Endometrial microvascular endothelial cells (primary cell): ENCODE data around the gene EML2. TPM values are rescaled to one million over a fixed set of nuclear protein-coding genes. Genes with fewer than 3 reads are reported as not detected.

Experiments used
- in situ Hi-C: cut with HindIII; loops from 2 replicates; pipeline ENCODE4 v1.10.0; 2017; ENCODE audit warnings: low sequenced_read_pairs, low pct_unique_long_range_greater_than_20kb; ENCODE audit errors: inconsistent ontology term
- total RNA-seq: library from RNA; depleted of rRNA; stranded (reverse); fragments of >200 nt; gene quantifications from one replicate; pipeline ENCODE4 v1.2.3, GENCODE V29; 2015; ENCODE audit errors: inconsistent ontology term

The EML2 gene
- total RNA-seq, 1 donor from 2014 or later: 24.0 TPM

DNA sequence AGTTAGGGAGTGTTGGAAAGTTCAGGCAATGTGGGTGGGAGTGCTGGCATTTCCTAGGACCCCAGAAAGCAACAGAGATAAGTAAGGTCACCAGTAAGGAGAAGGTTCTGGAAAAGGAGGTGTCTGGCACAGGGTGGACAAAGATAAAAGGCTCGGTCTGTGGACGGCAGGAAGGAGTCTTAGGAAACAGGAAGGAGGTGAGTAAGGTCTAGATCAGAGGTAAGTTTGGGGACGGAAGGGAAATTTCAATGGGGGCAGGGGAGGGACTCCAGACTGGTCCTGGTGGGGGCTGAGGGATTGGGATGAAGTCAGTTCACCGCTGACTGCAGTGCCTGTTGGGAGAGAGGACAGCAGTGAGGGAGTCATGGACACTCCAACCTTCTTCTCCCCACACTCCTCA lies 46.8 kb downstream of the EML2 start:
- in situ Hi-C loops: no loop called here

DNA sequence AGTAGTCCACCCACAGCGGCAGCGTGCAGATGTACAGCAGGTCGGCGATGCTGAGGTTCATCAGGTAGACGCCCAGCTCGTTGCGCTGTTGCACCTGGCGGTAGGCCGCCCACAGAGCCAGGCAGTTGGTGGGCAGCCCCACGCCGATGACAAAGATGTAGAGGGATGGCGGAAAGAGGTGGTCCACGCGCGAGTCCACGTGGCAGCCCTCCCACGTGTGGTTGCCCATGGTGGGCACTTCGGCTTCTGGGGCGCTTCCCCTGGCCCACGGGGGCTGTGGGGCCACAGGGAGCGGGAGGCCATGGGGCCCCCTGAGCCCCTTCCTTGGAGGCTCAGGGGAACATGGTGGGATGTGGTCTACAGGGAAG lies 47.6 kb downstream of the EML2 start:
- in situ Hi-C loops: no loop called here

DNA sequence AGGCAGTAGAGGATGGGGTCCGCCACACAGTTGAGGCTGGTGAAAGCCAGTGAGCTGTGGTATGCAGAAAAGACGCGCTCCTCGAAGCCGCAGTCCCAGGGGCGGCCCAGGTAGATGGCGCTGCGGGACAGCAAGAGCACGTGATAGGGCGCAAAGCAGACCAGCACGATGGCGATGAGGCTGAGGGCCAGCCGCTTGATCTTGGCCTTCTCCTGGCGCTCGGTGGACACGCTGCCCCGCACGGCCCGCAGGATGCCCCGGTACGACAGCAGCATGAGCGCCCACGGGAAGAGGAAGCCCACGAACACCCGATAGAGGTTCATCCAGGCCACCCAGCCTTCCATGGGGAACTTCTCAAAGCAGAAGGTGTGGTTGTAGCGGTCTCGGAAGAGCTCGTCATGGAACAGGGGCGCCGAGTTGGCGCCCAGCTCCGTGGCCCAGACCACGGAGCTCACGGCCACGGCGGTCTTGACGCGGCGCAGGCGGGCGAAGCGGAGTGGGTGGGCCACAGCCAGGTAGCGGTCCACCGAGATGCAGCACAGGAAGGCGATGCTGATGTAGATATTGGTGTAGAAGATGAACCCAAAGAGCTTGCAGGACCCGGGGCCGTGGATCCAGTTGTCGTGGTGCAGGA lies 48.1 kb downstream of the EML2 start:
- in situ Hi-C loops: no loop called here

DNA sequence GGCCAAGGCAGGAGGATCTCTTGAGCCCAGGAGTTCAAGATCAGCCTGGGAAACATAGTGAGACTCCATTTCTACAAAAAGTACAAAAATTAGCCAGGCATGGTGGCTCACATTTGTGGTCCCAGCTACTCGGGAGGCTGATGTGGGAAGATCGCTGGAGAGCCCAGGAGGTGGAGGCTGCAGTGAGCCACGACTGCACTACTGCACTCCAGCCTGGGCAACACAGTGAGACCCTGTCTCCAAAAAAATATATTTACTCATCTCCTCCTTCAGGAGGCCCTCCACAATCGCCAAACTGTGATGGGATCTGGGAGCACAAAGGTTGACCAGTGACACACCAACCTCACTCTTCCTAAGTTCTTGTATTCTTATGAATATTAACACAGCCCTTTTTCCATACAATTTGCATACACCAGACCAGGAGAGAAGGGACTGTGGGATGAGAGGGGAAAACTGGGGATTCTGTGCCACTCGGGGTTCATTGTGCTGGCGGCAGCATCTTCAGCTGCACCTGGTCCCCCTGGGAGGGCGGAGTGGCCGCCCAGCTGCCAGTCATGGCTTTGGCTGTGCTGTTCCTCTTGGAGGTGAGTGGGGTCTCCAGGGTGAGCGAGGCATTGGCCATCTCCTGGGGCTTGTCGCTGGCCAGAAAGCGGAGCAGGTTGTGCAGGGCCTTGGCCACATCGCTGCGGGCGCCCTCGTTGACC lies 48.7 kb downstream of the EML2 start:
- in situ Hi-C loops: no loop called here

DNA sequence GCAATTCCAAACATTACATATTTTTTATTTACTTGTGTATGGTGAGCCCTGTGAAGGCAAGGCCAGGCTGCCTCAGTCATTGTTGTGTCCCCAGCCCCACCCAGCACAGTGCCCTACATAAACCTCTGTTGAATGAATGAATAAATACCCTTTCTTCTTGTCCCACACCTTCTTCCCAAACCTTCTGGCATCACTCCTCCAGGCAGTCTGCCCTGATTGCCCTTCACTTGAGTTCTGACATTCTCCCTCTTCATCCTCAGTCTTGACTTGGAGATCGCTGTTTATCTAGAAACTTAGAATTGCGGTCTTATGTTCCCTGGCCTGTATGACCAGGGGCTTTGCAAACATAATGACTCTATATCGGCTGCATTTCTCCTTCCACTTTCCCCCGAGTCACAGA lies 49.4 kb downstream of the EML2 start:
- in situ Hi-C loops: no loop called here

DNA sequence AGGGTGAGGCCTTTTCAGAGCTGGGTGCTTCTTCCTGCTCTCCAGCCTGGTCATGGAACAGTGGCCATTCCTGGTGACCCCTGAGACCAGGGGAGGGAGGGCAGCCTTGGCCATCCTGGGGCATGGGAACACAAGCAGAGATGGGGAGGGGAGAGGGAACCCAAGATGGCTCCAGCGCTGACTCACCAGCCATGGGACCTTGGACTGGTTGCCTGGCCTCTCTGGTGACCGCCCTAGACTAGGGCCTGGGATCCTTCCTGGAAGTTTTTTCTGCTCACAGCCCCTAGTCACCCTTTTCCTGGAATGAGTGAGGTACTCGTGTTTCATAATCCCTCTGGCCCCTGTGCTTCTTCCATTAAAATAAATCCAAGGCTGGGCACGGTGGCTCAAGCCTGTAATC lies 51.3 kb downstream of the EML2 start:
- in situ Hi-C loops: no loop called here

DNA sequence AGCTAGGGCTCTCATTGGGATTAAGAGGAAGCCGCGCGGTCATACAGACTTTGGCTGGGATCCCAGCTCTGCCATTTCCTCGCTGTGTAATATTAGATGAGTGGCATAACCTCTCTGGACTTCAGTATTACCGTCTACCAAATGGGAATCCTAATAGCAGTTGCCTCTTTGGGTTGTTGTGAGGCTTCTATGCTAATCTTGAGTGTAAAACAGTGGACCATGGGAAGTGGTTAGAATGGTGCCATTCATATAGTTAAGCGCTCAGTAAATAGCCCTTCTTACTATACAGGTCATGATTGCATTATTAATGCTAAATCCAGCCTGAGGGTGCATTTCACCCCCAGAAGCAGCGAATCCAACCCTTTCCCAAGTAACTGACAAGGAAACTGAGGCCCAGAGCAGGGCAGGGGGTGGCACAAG lies 54.0 kb downstream of the EML2 start:
- in situ Hi-C loops: no loop called here

DNA sequence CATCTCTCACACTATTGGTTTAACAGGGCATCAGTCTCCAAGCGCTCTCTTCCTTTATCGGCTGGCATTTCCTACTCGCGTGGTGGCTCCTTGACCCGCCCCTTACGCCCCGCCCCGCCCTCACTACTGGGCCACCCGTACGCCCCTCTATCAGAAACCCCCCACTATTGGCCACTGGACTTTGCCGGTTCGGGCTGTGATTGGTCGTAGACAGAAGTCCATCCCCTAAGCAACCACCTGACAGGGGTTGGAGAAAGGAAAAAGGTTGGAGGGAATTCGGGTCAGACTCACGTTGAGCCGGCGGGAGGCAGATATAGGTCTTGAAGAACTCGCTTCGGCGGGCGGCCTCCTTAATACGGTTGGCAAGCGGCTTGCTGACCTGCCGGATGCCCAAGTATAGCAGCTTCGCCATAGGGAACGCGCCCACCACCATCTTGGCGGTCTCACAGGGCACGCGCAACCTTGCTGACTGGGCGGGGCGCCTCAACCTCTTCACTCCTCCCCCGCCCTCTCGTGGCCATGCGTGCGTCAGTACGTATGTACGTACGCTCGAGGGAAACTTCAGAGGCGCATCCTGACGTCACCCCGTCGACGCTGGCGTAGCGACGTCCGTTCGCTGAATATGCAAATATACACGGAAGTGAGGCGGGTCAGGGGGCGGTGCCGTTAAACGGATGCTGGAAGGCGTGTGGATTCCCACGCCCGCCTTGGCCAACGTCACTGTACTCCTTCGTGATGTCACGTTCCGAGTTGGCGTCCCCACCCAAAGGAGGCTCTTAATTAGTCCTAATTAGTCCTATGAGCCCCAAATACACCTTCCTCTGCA lies 54.7 kb downstream of the EML2 start, which contains the start of gene OPA3:
Gene OPA3 (minus strand): TSS at position 471 of the 826 bp plus-strand sequence. CDS start 38 bp downstream, at position 433.
- in situ Hi-C loops: no loop called here

DNA sequence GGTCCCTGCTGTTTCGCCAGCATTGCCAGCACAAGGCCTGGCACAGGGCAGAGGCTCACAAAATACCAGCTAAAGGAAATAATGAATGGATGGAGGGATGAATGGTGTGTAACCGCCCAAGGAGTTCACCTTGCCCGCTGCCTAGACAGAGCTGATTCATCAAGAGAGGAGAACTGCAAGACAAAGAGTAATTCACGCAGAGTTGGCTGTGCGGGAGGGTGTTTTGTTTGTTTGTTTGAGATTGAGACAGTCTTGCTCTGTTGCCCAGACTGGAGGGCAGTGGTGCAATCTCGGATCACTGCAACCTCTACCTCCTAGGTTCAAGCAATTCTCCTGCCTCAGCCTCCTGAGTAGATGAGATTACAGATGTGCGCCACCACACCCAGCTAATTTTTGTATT lies 57.6 kb downstream of the EML2 start:
- in situ Hi-C loops: no loop called here

DNA sequence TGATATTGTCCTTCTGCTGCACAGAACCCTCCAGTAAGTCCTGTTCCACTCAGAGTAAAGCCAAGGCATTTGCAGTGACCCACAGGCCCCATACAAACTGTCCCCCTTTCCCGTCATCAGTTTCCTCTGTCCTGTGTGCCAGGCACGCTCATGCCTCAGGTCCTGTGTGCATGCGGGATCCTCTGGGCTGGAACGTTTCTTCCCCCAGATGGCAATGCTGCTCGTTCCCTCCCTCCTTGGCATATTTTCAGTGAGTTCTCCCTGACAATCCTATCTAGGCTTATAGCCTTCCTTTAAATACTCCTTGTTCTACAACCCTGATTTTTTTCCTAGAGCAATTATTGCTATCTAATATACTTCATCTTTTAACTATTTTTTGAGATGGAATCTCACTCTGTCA lies 60.3 kb downstream of the EML2 start:
- in situ Hi-C loops: no loop called here

DNA sequence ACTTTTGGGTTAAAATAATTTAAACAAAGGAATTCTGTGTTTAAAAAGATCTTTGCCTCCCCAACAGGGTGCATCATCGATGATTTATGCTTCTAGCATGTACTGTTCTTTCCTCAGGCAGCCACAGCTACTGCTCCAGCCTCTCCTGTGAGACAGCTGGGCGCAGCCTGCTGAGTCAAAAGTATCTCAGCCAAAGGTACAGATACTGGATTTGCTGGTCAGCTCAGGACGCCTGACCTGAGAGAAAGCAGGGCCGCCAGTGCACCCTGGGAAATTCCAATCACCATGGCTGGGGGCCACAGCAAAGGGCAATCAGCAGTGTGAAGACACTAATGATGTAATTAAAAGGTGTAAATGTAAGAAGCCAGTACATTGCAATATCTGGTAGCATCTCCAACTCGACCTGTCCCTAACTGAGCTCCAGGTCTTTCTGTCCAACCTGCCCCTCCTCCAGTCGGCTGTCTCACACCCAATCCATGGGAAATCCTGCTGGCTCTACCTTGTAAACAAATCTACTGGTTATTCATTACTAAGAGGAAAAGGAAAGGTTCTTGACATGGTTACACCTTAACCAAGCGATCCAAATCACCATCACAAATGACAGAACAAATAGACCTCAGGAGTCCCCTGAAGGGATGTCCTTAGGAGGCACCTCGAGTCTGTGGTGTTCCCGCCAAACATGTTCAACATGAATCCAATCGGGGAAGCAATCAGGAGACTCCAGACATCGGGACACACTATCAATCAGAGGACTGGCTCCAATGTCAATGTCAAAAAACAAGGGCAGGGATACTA lies 61.9 kb downstream of the EML2 start:
- in situ Hi-C loops: no loop called here

DNA sequence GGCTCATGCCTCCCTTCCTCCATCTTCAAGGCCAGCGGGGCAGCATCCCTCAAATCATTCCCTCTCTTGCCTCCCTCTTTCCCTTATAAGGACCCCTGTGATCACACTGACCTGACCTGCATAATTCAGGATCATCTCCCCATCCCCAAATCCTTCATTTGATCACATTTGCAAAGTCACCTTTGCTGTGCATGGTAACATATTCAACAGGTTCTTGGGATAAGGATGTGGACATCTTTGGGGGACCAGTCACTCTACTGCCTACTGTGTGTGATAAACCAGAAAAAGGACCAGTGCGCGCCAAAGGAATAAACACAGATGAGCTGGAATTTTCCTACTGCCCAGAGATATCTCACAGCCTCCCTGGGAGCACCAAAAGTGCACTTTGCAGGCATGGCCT lies 62.5 kb downstream of the EML2 start:
- in situ Hi-C loops: no loop called here

DNA sequence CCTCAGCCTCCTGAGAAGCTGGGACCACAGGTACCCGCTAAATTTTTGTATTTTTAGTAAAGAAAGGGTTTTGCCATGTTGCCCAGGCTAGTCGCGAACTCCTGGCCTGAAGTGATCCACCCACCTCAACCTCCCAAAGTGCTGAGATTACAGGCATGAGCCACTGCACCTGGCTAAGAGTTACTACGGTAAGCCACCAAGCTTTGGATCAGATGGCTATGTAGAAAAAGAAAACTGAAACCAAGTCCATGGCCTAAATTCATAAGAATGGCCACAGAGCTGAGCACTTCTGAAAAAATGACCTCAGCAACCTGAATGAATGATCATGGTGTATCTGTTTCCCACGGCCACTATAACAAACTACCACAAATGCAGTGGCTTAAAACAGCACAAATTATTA lies 64.0 kb downstream of the EML2 start:
- in situ Hi-C loops: no loop called here

DNA sequence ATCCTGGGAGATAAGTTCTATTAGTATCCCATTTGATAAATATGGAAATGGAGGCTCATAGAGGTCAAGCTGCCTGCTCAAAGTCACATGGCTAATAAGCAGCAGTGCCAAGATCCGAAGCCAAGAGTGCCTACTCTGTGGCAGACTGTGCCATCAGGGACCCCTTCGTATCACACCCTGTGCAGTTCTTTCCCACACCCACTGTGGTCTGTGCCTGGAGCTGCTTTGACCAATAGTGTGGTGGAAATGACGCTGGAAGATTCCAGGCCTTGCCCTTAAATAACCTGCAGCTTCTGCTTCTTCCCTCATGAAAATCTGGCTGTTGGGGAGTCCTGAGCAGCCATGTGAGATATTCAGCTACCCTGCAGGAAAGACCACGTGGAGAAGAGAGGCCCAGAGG lies 64.7 kb downstream of the EML2 start:
- in situ Hi-C loops: no loop called here

DNA sequence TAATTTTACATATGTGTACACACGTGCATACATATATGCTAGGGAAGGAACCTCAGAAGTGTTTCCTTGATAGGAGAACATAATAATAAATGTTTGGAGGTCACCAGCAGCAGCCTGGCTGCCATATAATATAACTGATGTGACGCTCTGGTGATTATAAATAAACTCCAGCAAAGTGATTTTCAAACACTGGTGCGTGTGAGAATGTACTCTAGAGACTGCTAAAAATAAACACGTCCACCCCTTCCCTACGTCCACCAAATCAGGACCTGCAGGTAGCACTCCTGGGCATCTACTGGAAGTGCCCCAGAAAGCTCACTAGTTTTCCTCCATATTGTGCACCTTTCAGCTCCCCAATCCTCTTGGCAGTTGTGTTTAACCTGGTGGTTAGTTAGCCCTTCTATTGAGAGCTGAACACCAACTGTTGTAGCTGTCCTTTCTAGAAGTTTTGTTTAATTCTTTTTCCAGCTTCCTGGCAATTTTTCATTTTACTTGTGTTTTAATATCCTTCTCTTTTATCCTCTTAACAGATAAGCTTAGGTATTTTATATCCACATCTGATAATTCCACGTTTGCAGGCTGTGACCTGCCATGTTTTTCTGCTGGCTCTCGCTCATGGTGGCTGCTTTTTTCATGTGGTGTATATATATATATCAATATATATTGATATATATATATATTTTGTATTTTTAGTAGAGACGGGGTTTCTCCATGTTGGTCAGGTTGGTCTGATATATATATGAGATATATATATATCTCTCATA lies 67.6 kb downstream of the EML2 start:
- in situ Hi-C loops: no loop called here

DNA sequence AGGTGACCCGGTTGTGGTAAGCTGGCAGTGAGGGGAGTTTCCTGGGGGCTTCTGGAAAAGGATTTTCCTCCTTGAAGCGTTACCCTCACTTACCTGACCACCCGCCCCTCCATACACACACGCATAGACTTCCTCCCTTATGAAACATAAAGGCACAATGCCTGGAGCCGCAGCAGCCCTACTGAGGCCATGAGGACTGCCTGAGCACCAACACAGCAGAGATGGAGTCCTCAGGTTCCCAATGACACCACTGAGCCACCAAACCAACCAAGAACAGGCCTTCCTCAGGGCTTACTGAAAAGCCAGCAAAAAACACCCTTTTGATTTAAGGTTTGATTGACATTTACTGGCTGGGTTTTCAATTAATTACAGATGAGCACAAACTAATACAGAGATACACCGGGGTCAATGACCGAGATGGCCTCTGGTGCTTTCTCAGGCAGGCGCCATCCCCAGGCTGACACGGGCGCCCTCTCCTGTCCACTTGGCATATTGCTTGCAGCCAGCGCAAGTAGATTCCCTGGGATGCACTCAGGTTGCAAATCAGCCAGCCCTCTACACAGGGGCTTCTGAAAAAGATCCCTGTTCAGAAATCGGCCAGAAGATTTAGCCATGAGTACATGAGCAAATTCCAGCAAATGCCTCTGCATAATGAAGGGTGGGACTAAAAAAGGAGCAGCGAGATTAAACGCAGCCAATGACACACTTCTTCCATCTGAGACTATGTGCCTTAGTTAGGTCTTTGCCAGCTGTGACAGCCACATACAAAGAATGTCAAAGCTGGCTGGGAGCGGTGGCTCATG lies 69.4 kb downstream of the EML2 start:
- in situ Hi-C loops: no loop called here

DNA sequence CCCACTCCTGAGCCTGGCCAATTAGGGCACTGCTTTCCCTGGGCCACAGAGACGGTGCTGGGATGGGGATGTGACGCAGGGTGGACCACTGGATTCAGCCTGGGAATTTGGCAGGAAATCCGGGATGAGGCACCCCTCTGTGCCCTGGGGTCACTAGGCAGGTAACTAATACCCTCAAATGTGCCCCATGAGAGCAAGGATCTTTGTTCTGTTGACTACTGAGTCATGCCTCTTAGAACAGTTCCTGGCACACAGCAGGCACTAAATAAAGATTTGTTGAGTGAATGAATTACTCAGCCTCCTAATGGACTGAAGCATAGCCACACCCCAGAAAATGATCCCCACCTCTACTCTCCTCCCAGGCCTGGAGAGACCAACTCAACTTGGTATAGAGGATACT lies 70.5 kb downstream of the EML2 start:
- in situ Hi-C loops: no loop called here

DNA sequence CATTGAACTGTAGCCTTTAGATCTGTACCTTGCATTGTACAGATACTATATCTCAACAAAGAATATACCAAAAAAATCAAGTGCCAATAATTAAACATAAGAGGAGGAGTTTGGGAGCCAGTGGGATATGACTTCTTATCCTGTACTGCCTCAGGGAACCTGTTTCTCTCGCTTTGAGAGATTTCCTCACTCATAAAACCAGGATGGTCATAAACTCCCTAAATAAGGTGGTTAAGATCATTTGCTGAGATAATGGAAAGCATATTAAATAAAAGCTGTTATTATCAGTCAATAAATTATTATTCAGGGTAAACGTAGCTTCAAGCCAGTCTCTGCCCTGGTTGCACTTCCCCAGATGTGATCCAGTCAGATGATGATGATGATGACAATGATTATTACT lies 71.6 kb downstream of the EML2 start:
- in situ Hi-C loops: no loop called here
